Mesothelial cell of epicardium (in vitro differentiated cells): ENCODE measurements around the gene CORIN. TPM values are rescaled to one million over a fixed set of nuclear protein-coding genes. Genes with fewer than 3 reads are reported as not detected.
"Not testable (repeated sequence)": the region's sequence is repeated elsewhere in the genome, so short reads cannot be mapped to it uniquely, and the experiment has no call there.

Experiments used
- DNase-seq, 2 experiments: peaks; one replicate each; pipeline ENCODE4 v3.0.0; 2021; ENCODE audit warnings: low spot score in 2 of 2; ENCODE audit not compliant: unreplicated experiment in 2 of 2
- H3K27ac Mint-ChIP-seq: 2 replicates; pipeline ENCODE4 v1.8.0; 2021; ENCODE audit warnings: mixed read lengths
- H3K27me3 Mint-ChIP-seq: 2 replicates; pipeline ENCODE4 v1.8.0; 2021; ENCODE audit warnings: low read depth, mixed read lengths
- H3K36me3 Mint-ChIP-seq: 2 replicates; pipeline ENCODE4 v1.8.0; 2021; ENCODE audit warnings: mixed read lengths
- H3K4me1 Mint-ChIP-seq: 2 replicates; pipeline ENCODE4 v1.8.0; 2021; ENCODE audit warnings: mixed read lengths
- H3K4me3 Mint-ChIP-seq: 2 replicates; pipeline ENCODE4 v1.8.0; 2021; ENCODE audit warnings: mild to moderate bottlenecking, moderate library complexity, mixed read lengths
- H3K9me3 Mint-ChIP-seq: 2 replicates; pipeline ENCODE4 v1.8.0; 2021; ENCODE audit warnings: mixed read lengths
- total RNA-seq: library from RNA; stranded (reverse); gene quantifications from 3 replicates; pipeline ENCODE4 v1.2.1, GENCODE V29; 2021
- TF ChIP-seq, protein P1 (sequence below): fragments of 200-600 bp; sonication (generic); IDR thresholded peaks from one replicate; pipeline ENCODE4 v1.5.0; 2021; ENCODE audit warnings: antibody characterized with exemption; ENCODE audit not compliant: unreplicated experiment

CORIN gene
- total RNA-seq, 1 donor from 2014 or later: 1.5 TPM

DNA sequence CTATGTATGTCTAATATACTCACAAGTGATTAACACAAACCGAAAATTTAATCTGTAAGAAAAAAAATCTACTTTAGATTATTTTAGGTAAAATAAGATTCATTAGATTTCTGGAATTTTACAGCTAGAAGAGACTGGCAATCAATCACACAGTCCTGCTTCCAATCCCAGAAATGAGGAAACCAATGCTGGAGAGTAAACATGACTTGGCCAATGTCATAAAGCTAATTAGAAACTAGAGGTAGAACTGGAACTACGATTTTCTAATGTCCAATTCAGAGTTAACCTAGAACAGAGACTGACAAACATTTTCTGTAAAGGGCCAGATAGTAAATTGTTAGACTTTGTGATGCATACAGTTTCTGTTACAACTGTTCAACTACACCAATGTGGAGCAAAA, 123.6 kb downstream of the CORIN start:
- no peak overlapping the region for H3K27ac Mint-ChIP-seq
- no peak overlapping the region for H3K4me3 Mint-ChIP-seq
- H3K4me1 Mint-ChIP-seq: peaks cover 6% of the 10 kb centered on the region
- peaks cover 2% of the 10 kb centered on the region for H3K27me3 Mint-ChIP-seq
- no peak for DNase-seq
- TF ChIP-seq, protein P1, sequence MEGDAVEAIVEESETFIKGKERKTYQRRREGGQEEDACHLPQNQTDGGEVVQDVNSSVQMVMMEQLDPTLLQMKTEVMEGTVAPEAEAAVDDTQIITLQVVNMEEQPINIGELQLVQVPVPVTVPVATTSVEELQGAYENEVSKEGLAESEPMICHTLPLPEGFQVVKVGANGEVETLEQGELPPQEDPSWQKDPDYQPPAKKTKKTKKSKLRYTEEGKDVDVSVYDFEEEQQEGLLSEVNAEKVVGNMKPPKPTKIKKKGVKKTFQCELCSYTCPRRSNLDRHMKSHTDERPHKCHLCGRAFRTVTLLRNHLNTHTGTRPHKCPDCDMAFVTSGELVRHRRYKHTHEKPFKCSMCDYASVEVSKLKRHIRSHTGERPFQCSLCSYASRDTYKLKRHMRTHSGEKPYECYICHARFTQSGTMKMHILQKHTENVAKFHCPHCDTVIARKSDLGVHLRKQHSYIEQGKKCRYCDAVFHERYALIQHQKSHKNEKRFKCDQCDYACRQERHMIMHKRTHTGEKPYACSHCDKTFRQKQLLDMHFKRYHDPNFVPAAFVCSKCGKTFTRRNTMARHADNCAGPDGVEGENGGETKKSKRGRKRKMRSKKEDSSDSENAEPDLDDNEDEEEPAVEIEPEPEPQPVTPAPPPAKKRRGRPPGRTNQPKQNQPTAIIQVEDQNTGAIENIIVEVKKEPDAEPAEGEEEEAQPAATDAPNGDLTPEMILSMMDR: no peak
- no peaks in the 10 kb centered on the region for H3K9me3 Mint-ChIP-seq
- no peaks in the 10 kb centered on the region for H3K36me3 Mint-ChIP-seq

- no peak overlapping the region for H3K4me3 Mint-ChIP-seq
- H3K36me3 Mint-ChIP-seq: no peaks in the 10 kb centered on the region
- peaks cover 2% of the 10 kb centered on the region for H3K27me3 Mint-ChIP-seq
- H3K27ac Mint-ChIP-seq: no peak overlapping the region
- DNase-seq: no peak
- peaks cover 6% of the 10 kb centered on the region for H3K4me1 Mint-ChIP-seq
- TF ChIP-seq, protein P1: no peak
- H3K9me3 Mint-ChIP-seq: no peaks in the 10 kb centered on the region
These were observed 124.6 kb downstream of the CORIN start for GRCh38 chr4:47713129-47713834.

DNA sequence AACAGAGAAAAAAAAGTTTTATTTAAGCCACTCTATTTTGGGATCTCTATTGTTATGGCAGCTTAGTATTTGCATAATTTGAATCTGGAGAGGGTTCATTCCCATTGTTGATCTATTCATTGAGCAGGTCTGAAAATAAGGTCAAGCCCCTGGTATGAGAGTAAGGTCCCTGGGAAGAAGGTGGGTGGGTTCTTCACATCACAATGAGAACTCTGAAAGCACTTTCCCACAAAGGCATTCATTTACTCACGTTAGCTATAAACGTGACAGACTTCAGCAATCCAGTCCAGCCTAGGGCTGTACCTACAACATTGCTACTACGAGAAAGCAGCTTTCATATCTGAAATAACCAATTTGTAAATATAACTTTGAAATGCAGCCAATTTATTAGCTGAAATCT, 126.2 kb downstream of the CORIN start:
- Mint-ChIP-seq H3K9me3 (no peaks in the 10 kb centered on the region), H3K4me3 (no peak overlapping the region), H3K27ac (no peak overlapping the region), H3K27me3 (peaks cover 2% of the 10 kb centered on the region), H3K36me3 (no peaks in the 10 kb centered on the region), H3K4me1 (peaks cover 6% of the 10 kb centered on the region)
- no peak for DNase-seq
- TF ChIP-seq, protein P1: no peak

- H3K9me3 Mint-ChIP-seq: no peaks in the 10 kb centered on the region
- no peak overlapping the region for H3K27ac Mint-ChIP-seq
- H3K4me3 Mint-ChIP-seq: no peak overlapping the region
- H3K4me1 Mint-ChIP-seq: peaks cover 6% of the 10 kb centered on the region
- TF ChIP-seq, protein P1: no peak
- no peaks in the 10 kb centered on the region for H3K36me3 Mint-ChIP-seq
- no peak for DNase-seq
- H3K27me3 Mint-ChIP-seq: peaks cover 2% of the 10 kb centered on the region
These were observed 126.7 kb downstream of the CORIN start for GRCh38 chr4:47711183-47711582.

DNA sequence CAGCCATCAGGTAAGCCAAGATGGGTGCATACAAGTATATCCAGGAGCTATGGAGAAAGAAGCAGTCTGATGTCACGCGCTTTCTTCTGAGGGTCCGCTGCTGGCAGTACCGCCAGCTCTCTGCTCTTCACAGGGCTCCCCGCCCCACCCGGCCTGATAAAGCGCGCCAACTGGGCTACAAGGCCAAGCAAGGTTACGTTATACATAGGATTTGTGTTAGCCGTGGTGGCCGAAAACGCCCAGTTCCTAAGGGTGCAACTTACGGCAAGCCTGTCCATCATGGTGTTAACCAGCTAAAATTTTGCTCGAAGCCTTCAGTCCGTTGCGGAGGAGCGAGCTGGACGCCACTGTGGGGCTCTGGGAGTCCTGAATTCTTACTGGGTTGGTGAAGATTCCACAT, 131.5 kb downstream of the CORIN start:
- DNase-seq, H3K9me3 Mint-ChIP-seq, H3K27me3 Mint-ChIP-seq, H3K36me3 Mint-ChIP-seq, H3K27ac Mint-ChIP-seq, H3K4me3 Mint-ChIP-seq: not testable (repeated sequence)
- peaks cover 20% of the 10 kb centered on the region for H3K4me1 Mint-ChIP-seq

- TF ChIP-seq, protein P1: peak; percentile 63
- Mint-ChIP-seq H3K27ac (no peak overlapping the region), H3K27me3 (no peaks in the 10 kb centered on the region), H3K4me3 (no peak overlapping the region), H3K36me3 (no peaks in the 10 kb centered on the region), H3K9me3 (no peaks in the 10 kb centered on the region), H3K4me1 (peaks cover 25% of the 10 kb centered on the region)
- no peak for DNase-seq
These were observed 132.4 kb downstream of the CORIN start for GRCh38 chr4:47705326-47705981.
